Measurements from ENCODE around the gene SIRPB1. TPM values are rescaled to one million over a fixed set of nuclear protein-coding genes. Genes with fewer than 3 reads are reported as not detected.

The SIRPB1 gene
- total RNA-seq, 1 donor from 2014 or later: 0.96 TPM

- Mint-ChIP-seq H3K27me3 (peaks cover 18% of the 10 kb centered on the region), H3K4me3 (ENCODE audit: low read depth) (no peak overlapping the region), H3K9me3 (ENCODE audit: low read depth) (no peaks in the 10 kb centered on the region), H3K4me1 (ENCODE audit: low read depth) (no peaks in the 10 kb centered on the region), H3K27ac (no peak overlapping the region), H3K36me3 (ENCODE audit: insufficient read depth) (no peaks in the 10 kb centered on the region)
- no peak for TF ChIP-seq CTCF (IDR thresholded peaks at IDR 0.05; ENCODE audit: unreplicated experiment)
- DNase-seq (ENCODE audit: low spot score, unreplicated experiment): no peak
Measured at GRCh38 chr20:1630186-1630585, 10.4 kb upstream of the SIRPB1 start.

GRCh38 chr20:1629321-1629720, 9.5 kb upstream of the SIRPB1 start:
- Mint-ChIP-seq H3K4me1 (ENCODE audit: low read depth) (no peaks in the 10 kb centered on the region), H3K36me3 (ENCODE audit: insufficient read depth) (no peaks in the 10 kb centered on the region), H3K4me3 (ENCODE audit: low read depth) (no peak overlapping the region), H3K9me3 (ENCODE audit: low read depth) (no peaks in the 10 kb centered on the region), H3K27me3 (peaks cover 18% of the 10 kb centered on the region), H3K27ac (no peak overlapping the region)
- TF ChIP-seq CTCF (IDR thresholded peaks at IDR 0.05; ENCODE audit: unreplicated experiment): no peak
- no peak for DNase-seq (ENCODE audit: low spot score, unreplicated experiment)

- H3K9me3 Mint-ChIP-seq (ENCODE audit: low read depth): no peaks in the 10 kb centered on the region
- no peak for TF ChIP-seq CTCF (IDR thresholded peaks at IDR 0.05; ENCODE audit: unreplicated experiment)
- H3K27ac Mint-ChIP-seq: no peak overlapping the region
- no peaks in the 10 kb centered on the region for H3K36me3 Mint-ChIP-seq (ENCODE audit: insufficient read depth)
- no peak overlapping the region for H3K4me3 Mint-ChIP-seq (ENCODE audit: low read depth)
- DNase-seq (ENCODE audit: low spot score, unreplicated experiment): no peak
- peaks cover 18% of the 10 kb centered on the region for H3K27me3 Mint-ChIP-seq
- no peaks in the 10 kb centered on the region for H3K4me1 Mint-ChIP-seq (ENCODE audit: low read depth)
Measured at GRCh38 chr20:1628621-1629020, 8.8 kb upstream of the SIRPB1 start.

GRCh38 chr20:1627200-1627550, 7.4 kb upstream of the SIRPB1 start:
- peaks cover 2% of the 10 kb centered on the region for H3K4me1 Mint-ChIP-seq (ENCODE audit: low read depth)
- H3K4me3 Mint-ChIP-seq (ENCODE audit: low read depth): no peak overlapping the region
- no peaks in the 10 kb centered on the region for H3K36me3 Mint-ChIP-seq (ENCODE audit: insufficient read depth)
- no peak for TF ChIP-seq CTCF (IDR thresholded peaks at IDR 0.05; ENCODE audit: unreplicated experiment)
- no peak overlapping the region for H3K27ac Mint-ChIP-seq
- no peak for DNase-seq (ENCODE audit: low spot score, unreplicated experiment)
- H3K9me3 Mint-ChIP-seq (ENCODE audit: low read depth): no peaks in the 10 kb centered on the region
- peaks cover 21% of the 10 kb centered on the region for H3K27me3 Mint-ChIP-seq

- H3K4me1 Mint-ChIP-seq (ENCODE audit: low read depth): peaks cover 2% of the 10 kb centered on the region
- DNase-seq (ENCODE audit: low spot score, unreplicated experiment): no peak
- no peaks in the 10 kb centered on the region for H3K9me3 Mint-ChIP-seq (ENCODE audit: low read depth)
- no peak for TF ChIP-seq CTCF (IDR thresholded peaks at IDR 0.05; ENCODE audit: unreplicated experiment)
- no peak overlapping the region for H3K27ac Mint-ChIP-seq
- no peak overlapping the region for H3K4me3 Mint-ChIP-seq (ENCODE audit: low read depth)
- peaks cover 21% of the 10 kb centered on the region for H3K27me3 Mint-ChIP-seq
- no peaks in the 10 kb centered on the region for H3K36me3 Mint-ChIP-seq (ENCODE audit: insufficient read depth)
Measured at GRCh38 chr20:1626528-1627199, 6.9 kb upstream of the SIRPB1 start.

Data from progenitor cell of endocrine pancreas (in vitro differentiated cells).